Liver (tissue), 3 donors: ENCODE measurements around the gene TRAPPC12.

Experiments
- ATF3 ChIP-seq: IDR thresholded peaks from 2 replicates; pipeline ENCODE4 v1.6.1; 2016; ENCODE audit warnings: antibody characterized with exemption
- CTCF ChIP-seq: fragments of 150-350 bp; IDR thresholded peaks from 2 replicates; pipeline ENCODE4 v1.5.1; 2017; ENCODE audit warnings: improper control_type of control experiment, low read depth, low read length; ENCODE audit not compliant: missing input control
- FOXA1 ChIP-seq: IDR thresholded peaks from 2 replicates; pipeline ENCODE4 v1.6.1; 2016; ENCODE audit warnings: antibody characterized with exemption
- HNF4A ChIP-seq, 2 donors: conservative IDR thresholded peaks; 2 replicates each; pipeline ENCODE4 v1.6.1; 2016; ENCODE audit warnings: antibody characterized with exemption in 2 of 2, mild to moderate bottlenecking in 2 of 2
- JUND ChIP-seq, 2 donors: IDR thresholded peaks; 2 replicates each; pipeline ENCODE4 v1.6.1; 2016; ENCODE audit warnings: antibody characterized with exemption in 2 of 2
- MAX ChIP-seq: IDR thresholded peaks from 2 replicates; pipeline ENCODE4 v1.6.1; 2016; ENCODE audit warnings: antibody characterized with exemption
- NR2F2 ChIP-seq: IDR thresholded peaks from 2 replicates; pipeline ENCODE4 v1.6.1; 2016; ENCODE audit warnings: antibody characterized with exemption
- RAD21 ChIP-seq, 2 donors: IDR thresholded peaks; 2 replicates each; pipeline ENCODE4 v1.6.1; 2016; ENCODE audit warnings: antibody characterized with exemption in 2 of 2, mild to moderate bottlenecking in 2 of 2
- REST ChIP-seq: IDR thresholded peaks from 2 replicates; pipeline ENCODE4 v1.6.1; 2016; ENCODE audit warnings: antibody characterized with exemption, mild to moderate bottlenecking
- RXRA ChIP-seq, 2 donors: IDR thresholded peaks; 2 replicates each; pipeline ENCODE4 v1.6.1; 2017 to 2018; ENCODE audit warnings: antibody characterized with exemption in 2 of 2, mild to moderate bottlenecking in 1 of 2
- SP1 ChIP-seq: IDR thresholded peaks from 2 replicates; pipeline ENCODE4 v1.6.1; 2018; ENCODE audit warnings: antibody characterized with exemption, mild to moderate bottlenecking
- TAF1 ChIP-seq: conservative IDR thresholded peaks from 2 replicates; pipeline ENCODE4 v1.6.1; 2016; ENCODE audit warnings: antibody characterized with exemption, mild to moderate bottlenecking
- YY1 ChIP-seq: IDR thresholded peaks from 2 replicates; pipeline ENCODE4 v1.6.1; 2016; ENCODE audit warnings: antibody characterized with exemption, mild to moderate bottlenecking
- donor health status: healthy.
- donor health status: healthy.

GRCh38 chr2:3481736-3482362 is 102.4 kb downstream of the TRAPPC12 start:
- TF ChIP-seq CTCF (no peak), REST (no peak), SP1 (no peak), YY1 (no peak), TAF1 (no peak), HNF4A (conservative IDR thresholded peaks at IDR 0.05) (no peak), ATF3 (no peak), NR2F2 (no peak), JUND (IDR thresholded peaks at IDR 0.05) (no peak), FOXA1 (no peak), RXRA (IDR thresholded peaks at IDR 0.05) (no peak), RAD21 (IDR thresholded peaks at IDR 0.05) (no peak), MAX (no peak)
